Vagina (tissue), 2 donors: Measurements from ENCODE around the gene HTR3C. TPM values are rescaled to one million over a fixed set of nuclear protein-coding genes. Genes with fewer than 3 reads are reported as not detected.

Experiments
- DNase-seq, 2 donors: peaks; one replicate each; pipeline ENCODE4 v3.0.0-alpha.2; 2017; ENCODE audit errors: extremely low spot score in 2 of 2
- H3K27ac ChIP-seq: fragments of 200-600 bp; sonication (generic); one replicate; pipeline ENCODE4 v1.5.1; 2019
- H3K27me3 ChIP-seq: fragments of 200-600 bp; sonication (generic); one replicate; pipeline ENCODE4 v1.5.1; 2019
- H3K36me3 ChIP-seq, 2 donors: fragments of 200-600 bp; sonication (generic); one replicate each; pipeline ENCODE4 v1.5.1; 2017 to 2019
- H3K4me1 ChIP-seq: fragments of 200-600 bp; sonication (generic); one replicate; pipeline ENCODE4 v1.5.1; 2019
- H3K4me3 ChIP-seq, 2 donors: fragments of 200-600 bp; sonication (generic); 1 replicate in 1 of 2; 2 replicates in 1 of 2; pipeline ENCODE4 v1.5.1; 2016 to 2019
- H3K9me3 ChIP-seq: fragments of 200-600 bp; sonication (generic); one replicate; pipeline ENCODE4 v1.5.1; 2019
- POLR2A ChIP-seq, 2 donors: fragments of 450-650 bp; IDR thresholded peaks; one replicate each; pipeline ENCODE4 v1.6.1; 2017; ENCODE audit warnings: antibody characterized with exemption in 2 of 2, mild to moderate bottlenecking in 2 of 2, moderate library complexity in 2 of 2
- POLR2AphosphoS5 ChIP-seq, 2 donors: sonication (generic); formaldehyde crosslinking; IDR thresholded peaks; one replicate each; pipeline ENCODE4 v1.9.0; 2017; ENCODE audit warnings: antibody characterized with exemption in 2 of 2, mild to moderate bottlenecking in 2 of 2, low read depth in 1 of 2; ENCODE audit not compliant: insufficient read depth in 1 of 2
- intact Hi-C: fragments of 100-400 bp; cut with DNase I; formaldehyde crosslinking; loops from one replicate; pipeline ENCODE4 v1.15.1; 2023
- total RNA-seq: library from RNA; depleted of rRNA; stranded (reverse); fragments of >200 nt; gene quantifications from one replicate; pipeline ENCODE4 v1.2.3, GENCODE V29; 2016
- TF ChIP-seq, protein P1 (sequence below), 3 experiments: fragments of 450-650 bp in 2 of 3; fragments of 200-600 bp in 1 of 3; sonication (generic) in 1 of 3; IDR thresholded peaks; one replicate each; pipeline ENCODE4 v1.5.1; 2017 to 2019; ENCODE audit warnings: antibody characterized with exemption in 3 of 3, mild to moderate bottlenecking in 2 of 3, moderate library complexity in 2 of 3

HTR3C gene
- total RNA-seq, 1 donor from 2014 or later: not detected

DNA sequence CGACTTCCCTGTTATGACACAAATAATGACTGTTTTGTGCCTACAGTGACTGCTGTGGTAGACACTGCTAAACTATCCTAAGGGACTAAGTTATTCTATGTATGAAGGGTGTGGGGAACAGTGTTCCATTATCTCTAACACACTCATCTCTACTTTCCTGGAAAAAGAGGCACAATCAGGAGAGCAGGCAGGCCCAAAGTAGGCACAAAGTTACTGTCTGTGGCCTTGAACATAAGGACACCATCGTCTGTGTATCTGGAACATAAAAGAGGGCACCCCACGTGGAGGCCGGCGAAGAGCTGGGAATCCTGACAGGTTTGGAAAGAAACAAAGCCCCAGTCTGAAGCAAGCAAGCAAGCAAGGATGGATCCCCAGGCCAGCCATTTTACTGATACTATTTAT is 36.7 kb upstream of the HTR3C start:
- no peak for DNase-seq
- intact Hi-C loops: loop anchor here (10.0 kb wide), 1 partner anchor 121 kb away; no protein-coding TSS in a partner anchor

DNA sequence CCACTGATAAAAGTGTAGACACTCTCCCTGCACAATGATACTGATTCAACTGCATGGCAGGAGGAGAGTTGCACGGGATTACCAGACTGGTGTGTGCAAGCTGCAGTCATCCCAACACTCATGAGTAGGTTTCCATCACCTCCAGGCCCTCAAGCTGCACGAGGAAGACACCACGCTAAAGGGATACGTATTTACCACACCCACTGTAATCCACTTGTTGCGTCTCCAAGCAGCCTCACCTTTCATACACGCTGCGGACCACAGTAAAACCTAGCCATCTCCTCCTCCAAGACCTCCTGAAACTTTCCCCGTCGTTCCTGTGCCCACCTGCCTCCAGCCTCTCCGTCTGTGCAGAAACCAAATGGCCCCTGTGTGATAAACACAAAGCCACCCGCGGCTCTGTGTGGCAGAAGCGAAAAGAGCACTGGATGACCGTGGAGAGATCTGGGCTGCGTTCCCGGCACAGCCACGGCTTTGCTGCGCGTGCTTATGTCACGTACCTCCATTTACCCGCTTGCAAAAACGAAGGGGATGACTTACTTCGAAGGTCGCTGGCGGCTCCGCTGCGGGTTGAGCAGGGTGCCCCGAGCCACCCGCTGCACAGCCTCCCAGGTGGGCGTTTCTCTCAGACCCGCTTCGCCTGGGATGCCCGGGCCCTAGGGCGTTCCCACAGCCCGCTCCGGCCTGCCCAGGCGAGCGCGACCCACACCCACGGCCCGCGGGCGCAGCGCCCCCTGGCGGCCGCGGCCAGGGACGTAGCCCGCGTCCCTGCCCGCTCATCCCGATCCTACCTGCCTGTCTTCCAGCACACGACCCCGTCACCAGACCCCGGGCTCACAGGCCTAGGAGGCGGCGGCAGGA is 35.8 kb upstream of the HTR3C start:
- H3K4me3 ChIP-seq: peak overlapping the region; percentile 93 to 97
- H3K27me3 ChIP-seq: no peaks in the 10 kb centered on the region
- no peak for TF ChIP-seq POLR2AphosphoS5 (IDR thresholded peaks at IDR 0.05; ENCODE audit: insufficient read depth in 1 of 2, low read depth in 1 of 2)
- no peak for TF ChIP-seq POLR2A (IDR thresholded peaks at IDR 0.05)
- TF ChIP-seq, protein P1, sequence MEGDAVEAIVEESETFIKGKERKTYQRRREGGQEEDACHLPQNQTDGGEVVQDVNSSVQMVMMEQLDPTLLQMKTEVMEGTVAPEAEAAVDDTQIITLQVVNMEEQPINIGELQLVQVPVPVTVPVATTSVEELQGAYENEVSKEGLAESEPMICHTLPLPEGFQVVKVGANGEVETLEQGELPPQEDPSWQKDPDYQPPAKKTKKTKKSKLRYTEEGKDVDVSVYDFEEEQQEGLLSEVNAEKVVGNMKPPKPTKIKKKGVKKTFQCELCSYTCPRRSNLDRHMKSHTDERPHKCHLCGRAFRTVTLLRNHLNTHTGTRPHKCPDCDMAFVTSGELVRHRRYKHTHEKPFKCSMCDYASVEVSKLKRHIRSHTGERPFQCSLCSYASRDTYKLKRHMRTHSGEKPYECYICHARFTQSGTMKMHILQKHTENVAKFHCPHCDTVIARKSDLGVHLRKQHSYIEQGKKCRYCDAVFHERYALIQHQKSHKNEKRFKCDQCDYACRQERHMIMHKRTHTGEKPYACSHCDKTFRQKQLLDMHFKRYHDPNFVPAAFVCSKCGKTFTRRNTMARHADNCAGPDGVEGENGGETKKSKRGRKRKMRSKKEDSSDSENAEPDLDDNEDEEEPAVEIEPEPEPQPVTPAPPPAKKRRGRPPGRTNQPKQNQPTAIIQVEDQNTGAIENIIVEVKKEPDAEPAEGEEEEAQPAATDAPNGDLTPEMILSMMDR (IDR thresholded peaks at IDR 0.05): peak; percentile 75 to 97 (median 89)
- peak in 1 of 2 donors; percentile 86 for DNase-seq
- peaks cover 30% of the 10 kb centered on the region for H3K4me1 ChIP-seq
- peaks cover 0 to 3% of the 10 kb centered on the region in 2 donors for H3K36me3 ChIP-seq
- H3K9me3 ChIP-seq: no peaks in the 10 kb centered on the region
- intact Hi-C loops: loop anchor here (10.0 kb wide), 1 partner anchor 122 kb away; no protein-coding TSS in a partner anchor
- H3K27ac ChIP-seq: peak overlapping the region; percentile 85

More for the DNA sequence above, 36.7 kb upstream of the HTR3C start:
- Histone ChIP-seq H3K4me3 (peak overlapping the region in 1 of 2 donors; percentile 97), H3K4me1 (peaks cover 30% of the 10 kb centered on the region), H3K27ac (no peak overlapping the region), H3K27me3 (no peaks in the 10 kb centered on the region), H3K9me3 (no peaks in the 10 kb centered on the region), H3K36me3 (peaks cover 0 to 3% of the 10 kb centered on the region in 2 donors)
- TF ChIP-seq, protein P1 (IDR thresholded peaks at IDR 0.05): no peak

GRCh38 chr3:184017672-184018423 is 35.0 kb upstream of the HTR3C start, which contains the start of gene ABCC5:
TSS of gene ABCC5 (minus strand) at chr3:184017884. CDS start at chr3:184014392, 3,492 bp downstream.
- peak in 1 of 2 donors; percentile 90 for DNase-seq
- intact Hi-C loops: loop anchor here (10.0 kb wide), 1 partner anchor 123 kb away; no protein-coding TSS in a partner anchor
- Histone ChIP-seq H3K27ac (peak within 1 kb of the TSS; percentile 85), H3K27me3 (no peaks in the 10 kb centered on the region), H3K36me3 (peaks cover 0 to 3% of the 10 kb centered on the region in 2 donors), H3K4me3 (peak within 1 kb of the TSS; percentile 93 to 97), H3K9me3 (no peaks in the 10 kb centered on the region), H3K4me1 (peaks cover 30% of the 10 kb centered on the region)
- TF ChIP-seq POLR2AphosphoS5 (IDR thresholded peaks at IDR 0.05; ENCODE audit: insufficient read depth in 1 of 2, low read depth in 1 of 2): peak; percentile 78 to 89
- no peak for TF ChIP-seq POLR2A (IDR thresholded peaks at IDR 0.05)
- TF ChIP-seq, protein P1 (IDR thresholded peaks at IDR 0.05): peak in 1 of 3 experiments; percentile 31

- DNase-seq: no peak
- H3K36me3 ChIP-seq: peaks cover 0 to 2% of the 10 kb centered on the region in 2 donors
- TF ChIP-seq POLR2A (IDR thresholded peaks at IDR 0.05): no peak
- TF ChIP-seq POLR2AphosphoS5 (IDR thresholded peaks at IDR 0.05; ENCODE audit: insufficient read depth in 1 of 2, low read depth in 1 of 2): no peak
- TF ChIP-seq, protein P1 (IDR thresholded peaks at IDR 0.05): no peak
- intact Hi-C loops: loop anchor here (10.0 kb wide), 1 partner anchor 124 kb away; no protein-coding TSS in a partner anchor
- H3K27me3 ChIP-seq: no peaks in the 10 kb centered on the region
- H3K4me1 ChIP-seq: peaks cover 30% of the 10 kb centered on the region
- peak overlapping the region; percentile 93 to 97 for H3K4me3 ChIP-seq
- H3K9me3 ChIP-seq: no peaks in the 10 kb centered on the region
- peak overlapping the region; percentile 85 for H3K27ac ChIP-seq
Measured at GRCh38 chr3:184018424-184018973, 34.3 kb upstream of the HTR3C start.
